ENCODE results near the gene MYO7B.

GRCh38 chr2:127661949-127662510, 126.5 kb downstream of the MYO7B start:
- TF ChIP-seq CTCF (IDR thresholded peaks at IDR 0.05; ENCODE audit: low read depth, low read length) (no peak), EZH2phosphoT487 (IDR thresholded peaks at IDR 0.05; ENCODE audit: low read depth) (no peak)

Measured in OCI-LY3 (cell line).